Brain pericyte (primary cell): ENCODE measurements around the gene COL13A1.
A peak's percentile ranks its signal among the peaks of the same experiment; 100 is the strongest.

ENCODE experiments used
- DNase-seq: peaks from one replicate; pipeline ENCODE4 v3.0.0-alpha.2; 2012; ENCODE audit warnings: low read depth, low spot score

The COL13A1 gene

GRCh38 chr10:69866688-69867461 is 65.2 kb downstream of the COL13A1 start:
- peak; percentile 73 for DNase-seq

DNA sequence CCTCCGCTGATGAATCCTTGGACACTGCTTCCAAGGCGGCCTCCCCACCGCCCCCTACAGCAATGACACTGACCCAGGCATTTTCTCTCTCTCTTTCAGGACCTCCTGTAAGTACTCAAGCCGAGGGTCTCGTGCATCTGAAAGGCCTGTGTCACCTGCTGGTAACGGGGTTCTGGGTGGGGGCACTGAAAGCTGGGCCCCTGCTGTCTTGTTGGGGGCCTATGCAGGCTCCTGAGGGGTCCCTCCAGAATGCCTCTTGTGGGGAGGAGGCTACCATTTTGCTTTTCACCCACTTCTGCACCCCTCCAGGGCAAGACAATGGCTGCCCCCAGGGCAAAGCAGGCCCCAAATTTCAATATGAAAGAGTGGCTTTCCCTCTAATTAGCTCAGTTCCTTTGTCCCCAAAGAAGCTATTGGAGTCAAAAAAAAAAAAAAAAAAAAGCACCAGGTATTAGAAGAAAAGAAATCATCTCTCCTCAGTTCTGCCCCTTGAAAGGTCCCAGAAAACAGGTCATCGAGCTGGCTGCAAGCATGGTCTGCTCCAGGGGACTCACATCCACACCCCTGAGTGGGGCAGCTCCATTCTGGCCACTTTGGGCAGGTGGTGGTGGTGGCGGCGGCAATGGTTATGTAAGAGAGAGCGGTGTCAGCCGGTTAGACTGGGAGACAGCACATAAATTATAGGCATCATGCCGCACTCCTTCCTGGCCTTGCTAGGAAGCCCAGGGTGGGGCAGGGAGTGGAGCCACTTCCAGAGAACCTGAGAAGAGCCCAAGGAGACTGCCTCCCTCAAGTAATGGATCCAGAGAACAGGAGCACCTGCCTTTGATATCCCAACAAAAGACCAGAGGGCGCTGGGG is 66.2 kb downstream of the COL13A1 start:
- no peak for DNase-seq

GRCh38 chr10:69868821-69869220 is 67.1 kb downstream of the COL13A1 start:
- DNase-seq: no peak

- no peak for DNase-seq
Measured at GRCh38 chr10:69869291-69869961, 67.7 kb downstream of the COL13A1 start.

GRCh38 chr10:69870591-69870990 is 68.9 kb downstream of the COL13A1 start:
- DNase-seq: no peak

- DNase-seq: no peak
Measured at GRCh38 chr10:69871074-69871473, 69.4 kb downstream of the COL13A1 start.

DNA sequence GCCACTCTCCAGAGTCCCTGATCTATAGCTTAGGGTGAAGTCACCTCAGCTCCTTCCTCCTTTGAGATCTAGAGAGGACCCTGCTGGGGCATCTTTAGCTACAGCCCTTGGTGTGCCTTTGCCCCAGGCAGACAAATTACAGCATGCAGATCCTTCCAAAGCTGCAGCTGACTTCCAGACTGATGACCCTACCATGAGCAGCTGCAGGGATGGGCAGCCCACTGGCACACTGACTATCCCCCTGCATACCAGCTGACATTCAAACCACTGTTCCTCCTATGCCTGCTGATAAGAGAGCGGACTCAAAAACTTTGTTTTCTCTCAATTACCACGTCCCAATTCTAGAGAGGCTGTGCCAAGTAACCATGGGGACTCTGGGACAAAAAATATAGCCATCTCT is 70.6 kb downstream of the COL13A1 start:
- DNase-seq: no peak

DNA sequence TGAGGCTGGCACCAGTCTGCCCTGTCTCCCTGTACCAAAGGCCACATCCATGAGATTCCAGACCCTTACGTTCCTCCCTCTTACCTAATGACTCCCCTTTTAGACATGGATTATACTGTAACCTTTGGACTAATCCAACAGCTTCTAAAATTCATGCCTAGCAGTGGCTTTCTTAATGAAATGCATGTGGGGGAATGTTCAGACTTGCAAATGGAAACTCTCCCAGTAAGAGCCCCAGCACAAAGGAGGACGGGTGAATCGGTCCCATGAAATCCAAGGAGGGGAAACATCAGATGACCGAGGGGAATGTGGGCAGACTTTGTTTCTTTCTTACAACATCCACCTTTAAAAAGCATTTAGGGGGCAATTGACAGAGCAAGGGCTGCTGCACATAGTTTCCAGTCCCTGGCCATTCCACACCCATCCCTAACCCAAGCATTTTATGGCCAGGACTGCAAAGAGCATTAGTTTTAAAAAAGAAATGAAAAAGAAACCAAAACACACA is 71.5 kb downstream of the COL13A1 start:
- DNase-seq: no peak

DNA sequence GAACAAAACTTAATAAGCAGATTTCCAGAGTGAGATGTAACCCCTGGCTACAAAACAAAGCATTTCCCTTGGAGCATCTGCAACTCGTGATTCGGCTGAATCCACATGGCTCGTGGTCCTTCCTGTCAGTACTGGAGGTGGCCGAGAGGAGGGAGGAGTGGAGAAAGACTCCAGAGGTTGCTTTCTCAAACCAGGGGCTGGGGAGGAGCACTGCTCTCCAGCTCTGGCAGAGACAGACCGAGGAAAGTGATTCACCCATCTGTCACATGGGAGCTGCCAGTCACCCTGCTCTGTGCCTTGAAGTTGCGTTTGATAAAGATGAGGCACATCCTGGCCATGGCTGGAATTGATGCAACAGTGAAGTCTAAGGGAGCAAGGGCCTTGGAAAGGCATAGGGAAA is 72.7 kb downstream of the COL13A1 start:
- no peak for DNase-seq

DNA sequence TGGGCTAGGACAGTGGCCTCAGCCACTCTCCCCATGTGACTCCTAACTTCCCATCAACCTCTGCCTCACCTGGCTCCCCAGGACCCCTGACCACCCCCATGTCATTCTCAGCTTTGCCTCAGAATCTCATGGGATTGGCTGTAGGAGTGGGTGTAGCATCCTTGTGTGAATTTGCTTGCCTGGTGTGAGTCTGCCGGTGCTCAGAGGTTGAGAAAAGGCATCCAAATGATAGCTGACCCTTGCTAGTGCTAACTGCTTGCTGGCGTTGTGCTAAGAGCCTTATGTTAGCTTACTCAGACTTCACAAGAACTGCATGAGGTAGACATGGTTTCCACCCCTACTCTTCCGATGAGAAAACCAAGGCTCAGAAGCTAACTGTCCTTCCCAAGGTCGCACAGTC is 74.2 kb downstream of the COL13A1 start:
- DNase-seq: no peak

GRCh38 chr10:69876286-69876685 is 74.6 kb downstream of the COL13A1 start:
- DNase-seq: no peak

- no peak for DNase-seq
Measured at GRCh38 chr10:69876931-69877330, 75.2 kb downstream of the COL13A1 start.

GRCh38 chr10:69878038-69878437 is 76.3 kb downstream of the COL13A1 start:
- no peak for DNase-seq

DNA sequence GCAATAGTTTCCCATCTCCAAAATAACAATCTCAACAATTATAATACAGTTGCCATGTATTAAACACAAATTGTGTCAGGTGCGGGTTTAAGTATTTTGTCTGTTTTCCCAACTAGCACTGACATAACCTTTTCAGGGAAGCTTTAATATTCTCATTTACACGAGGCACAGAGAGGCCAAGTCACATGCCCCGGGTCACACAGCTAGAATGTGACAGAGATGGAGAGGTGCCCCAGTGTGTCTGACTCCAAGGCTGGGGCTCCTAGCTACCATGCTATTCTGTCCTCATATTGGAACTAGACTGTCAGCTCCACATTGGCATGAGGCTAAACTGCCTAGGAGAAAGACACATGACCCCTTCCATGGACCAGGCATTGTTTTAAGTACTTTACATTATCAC is 77.2 kb downstream of the COL13A1 start:
- no peak for DNase-seq

- DNase-seq: no peak
Measured at GRCh38 chr10:69879634-69880257, 78.0 kb downstream of the COL13A1 start.

- DNase-seq: peak; percentile 59
Measured at GRCh38 chr10:69880301-69881081, 78.8 kb downstream of the COL13A1 start.

DNA sequence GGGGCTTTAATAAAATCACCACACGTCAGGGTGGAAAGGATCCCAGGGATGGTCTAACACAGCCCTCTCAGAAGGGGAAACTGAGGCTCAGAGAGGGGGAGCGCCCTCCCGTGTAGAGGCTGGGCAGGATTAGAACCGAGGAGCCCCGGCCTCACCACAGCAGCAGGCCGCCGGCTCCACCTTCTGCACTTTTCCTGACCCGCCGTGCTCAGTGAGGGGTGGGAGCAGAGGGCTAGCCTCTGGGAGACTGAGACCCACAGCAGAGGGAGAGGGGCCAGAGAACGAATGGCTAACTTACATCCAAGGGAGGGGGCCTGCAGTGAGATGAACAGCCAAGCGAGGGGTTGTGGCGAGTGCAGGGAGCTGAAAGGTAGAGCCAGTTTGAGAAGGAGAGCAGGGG is 79.5 kb downstream of the COL13A1 start:
- no peak for DNase-seq

DNA sequence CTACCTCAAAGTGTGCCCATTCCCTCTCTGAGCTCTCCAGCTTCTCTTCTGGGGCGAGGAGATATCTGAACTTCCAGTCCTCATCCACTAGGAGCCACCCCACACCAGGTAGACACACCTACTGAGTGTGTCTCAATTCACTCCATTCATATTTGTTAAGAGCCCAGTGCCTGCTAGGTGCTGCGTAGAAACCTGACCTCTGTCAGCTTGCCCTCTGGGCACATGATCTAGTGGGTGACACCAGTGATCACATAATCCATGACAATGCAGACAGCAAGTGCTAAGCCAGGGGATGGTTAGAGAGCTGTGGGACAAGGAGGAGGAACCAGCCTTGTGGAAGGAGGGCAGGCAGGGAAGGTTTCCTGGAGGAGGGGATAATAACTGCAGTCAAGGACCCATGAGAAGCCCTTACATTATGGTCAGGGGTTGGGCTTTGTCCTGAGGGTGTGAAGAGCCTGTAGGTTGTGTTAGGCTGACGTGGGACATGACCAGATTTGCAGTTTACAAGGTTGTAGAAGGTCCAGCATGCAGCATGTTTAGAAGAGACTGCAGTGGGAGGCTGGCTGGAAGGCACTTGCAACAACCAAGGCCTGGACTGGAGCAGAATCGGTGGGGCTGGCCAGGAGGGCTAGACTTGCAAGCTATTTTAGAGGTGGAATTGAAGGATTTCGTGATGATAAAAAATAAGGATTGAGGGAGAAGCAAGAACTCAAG is 81.8 kb downstream of the COL13A1 start:
- no peak for DNase-seq

DNA sequence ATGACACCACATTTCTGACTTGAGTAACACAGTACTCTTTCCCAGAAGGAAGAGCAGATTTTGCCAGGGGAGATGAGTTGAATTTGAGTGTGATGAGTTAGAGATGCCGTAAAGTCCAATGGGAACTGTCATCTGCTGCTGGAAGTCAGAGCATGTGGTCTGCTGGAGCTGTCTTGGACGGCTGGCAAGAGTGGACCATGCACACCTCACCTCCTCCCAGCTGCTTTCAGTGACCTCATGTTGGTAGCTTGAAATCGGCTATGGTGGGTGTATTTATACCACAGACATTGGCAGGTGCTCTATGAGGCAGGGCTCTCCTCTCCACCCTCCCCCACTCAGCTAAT is 82.3 kb downstream of the COL13A1 start:
- no peak for DNase-seq

GRCh38 chr10:69884686-69885085 is 83.0 kb downstream of the COL13A1 start:
- no peak for DNase-seq
